ENCODE results near the gene IGFL1.
"Not testable (repeated sequence)": the region's sequence is repeated elsewhere in the genome, so short reads cannot be mapped to it uniquely, and the experiment has no call there.

The IGFL1 gene

DNA sequence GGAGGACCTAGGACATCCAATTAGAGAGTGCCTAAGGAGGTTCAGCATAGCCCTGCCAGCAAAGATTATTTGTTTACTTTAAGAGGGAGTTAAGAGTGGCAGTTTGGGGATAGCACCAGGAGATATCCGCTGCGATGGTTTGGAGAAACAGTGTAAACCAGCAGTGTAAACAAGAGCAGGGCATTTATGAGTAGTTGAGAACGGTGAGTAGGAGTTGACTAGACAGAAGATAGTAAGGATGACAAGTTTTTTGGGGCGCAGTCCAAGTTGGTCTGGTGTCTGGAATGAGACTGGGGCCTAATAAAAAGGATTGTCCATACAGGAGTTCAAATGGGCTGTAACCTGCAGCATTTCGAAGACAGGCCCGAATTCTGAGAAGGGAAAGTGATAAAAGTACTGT is 44.4 kb downstream of the IGFL1 start:
- ATAC-seq, result not testable (repeated sequence)

DNA sequence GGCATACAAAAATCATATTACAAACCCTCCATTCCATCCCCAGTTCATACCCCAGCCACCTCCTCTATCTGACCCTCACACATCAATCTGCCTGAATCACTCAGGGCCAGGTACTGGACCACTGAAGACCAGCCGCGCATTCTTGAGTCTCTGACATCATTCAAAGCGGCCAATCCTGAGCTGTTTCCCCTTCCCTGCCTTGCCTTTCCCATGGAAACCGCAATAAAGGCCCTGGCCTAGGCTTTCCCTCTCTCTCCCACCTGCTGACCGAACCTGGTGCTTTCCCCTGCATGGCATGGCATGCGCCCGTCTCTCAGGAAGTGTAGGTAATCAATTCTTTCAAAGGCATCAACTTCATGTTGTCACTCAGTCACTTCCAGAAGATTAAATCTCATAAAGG is 49.6 kb downstream of the IGFL1 start:
- ATAC-seq, result no peak

Data from activated CD4-positive, CD25-positive, alpha-beta regulatory T cell treated with anti-CD3 and anti-CD28 coated beads, Interleukin-2, amount 50 U/mL, for 24 hours (primary cell).